GM19023 (cell line): ENCODE data around the gene UBTF.

ENCODE experiments used
- ATAC-seq: cut with Tn5 transposase; IDR thresholded peaks from one replicate; pipeline ENCODE4 v1.9.1; 2021; ENCODE audit warnings: mild to moderate bottlenecking, moderate library complexity; ENCODE audit not compliant: unreplicated experiment

Gene UBTF

DNA sequence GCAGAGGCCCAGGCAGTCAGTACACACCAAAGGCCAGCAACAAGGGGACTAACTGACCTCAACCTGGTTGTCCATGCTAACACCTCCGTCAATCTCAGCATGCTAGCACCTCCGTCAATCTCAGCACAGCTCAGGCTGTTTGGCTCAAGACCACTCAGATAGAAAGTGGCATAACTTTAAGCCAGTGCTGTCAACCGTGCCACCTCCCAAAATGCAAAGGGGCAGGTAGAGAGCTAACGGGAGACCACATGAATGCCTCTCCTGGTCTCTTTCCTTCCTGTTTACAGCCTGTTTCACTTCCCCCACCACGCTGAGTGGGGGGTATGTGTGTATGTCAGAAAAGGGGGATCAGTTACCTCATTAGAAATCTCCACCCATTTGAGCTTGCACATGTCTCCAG lies 3.3 kb downstream of the UBTF start:
- ATAC-seq, result no peak

DNA sequence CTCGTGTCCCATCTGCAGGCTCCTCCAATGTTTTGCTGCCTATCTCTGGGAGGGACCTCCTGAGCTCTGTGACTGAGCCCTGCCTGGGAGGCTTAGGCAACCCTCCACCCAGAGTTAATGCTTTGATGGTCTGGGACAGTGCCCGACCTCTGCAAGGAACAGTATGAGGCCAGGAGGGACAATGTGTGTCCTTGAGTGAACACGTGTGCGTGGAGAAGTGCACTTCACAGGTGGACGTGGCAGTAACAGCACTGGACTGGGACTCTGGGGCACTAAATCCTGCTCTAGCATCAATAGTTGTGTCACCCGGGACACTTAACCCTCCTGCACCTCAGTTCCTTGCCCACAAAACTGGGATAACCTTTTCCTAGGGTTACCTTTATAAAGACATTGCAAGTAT lies 4.6 kb downstream of the UBTF start:
- no peak for ATAC-seq

DNA sequence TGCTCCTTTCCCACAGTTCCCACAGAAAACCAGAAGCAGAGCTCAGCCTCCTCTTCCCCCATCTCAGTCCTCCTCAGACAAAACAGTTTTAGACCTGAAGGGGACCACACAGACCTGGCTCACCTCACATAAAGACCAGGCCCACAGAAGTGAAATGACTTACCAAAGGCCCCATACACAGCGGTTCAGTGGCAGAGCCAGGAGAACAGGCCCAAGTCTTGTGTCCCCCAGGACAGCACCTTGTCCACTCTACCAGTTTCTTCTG lies 5.3 kb downstream of the UBTF start:
- ATAC-seq, result no peak

DNA sequence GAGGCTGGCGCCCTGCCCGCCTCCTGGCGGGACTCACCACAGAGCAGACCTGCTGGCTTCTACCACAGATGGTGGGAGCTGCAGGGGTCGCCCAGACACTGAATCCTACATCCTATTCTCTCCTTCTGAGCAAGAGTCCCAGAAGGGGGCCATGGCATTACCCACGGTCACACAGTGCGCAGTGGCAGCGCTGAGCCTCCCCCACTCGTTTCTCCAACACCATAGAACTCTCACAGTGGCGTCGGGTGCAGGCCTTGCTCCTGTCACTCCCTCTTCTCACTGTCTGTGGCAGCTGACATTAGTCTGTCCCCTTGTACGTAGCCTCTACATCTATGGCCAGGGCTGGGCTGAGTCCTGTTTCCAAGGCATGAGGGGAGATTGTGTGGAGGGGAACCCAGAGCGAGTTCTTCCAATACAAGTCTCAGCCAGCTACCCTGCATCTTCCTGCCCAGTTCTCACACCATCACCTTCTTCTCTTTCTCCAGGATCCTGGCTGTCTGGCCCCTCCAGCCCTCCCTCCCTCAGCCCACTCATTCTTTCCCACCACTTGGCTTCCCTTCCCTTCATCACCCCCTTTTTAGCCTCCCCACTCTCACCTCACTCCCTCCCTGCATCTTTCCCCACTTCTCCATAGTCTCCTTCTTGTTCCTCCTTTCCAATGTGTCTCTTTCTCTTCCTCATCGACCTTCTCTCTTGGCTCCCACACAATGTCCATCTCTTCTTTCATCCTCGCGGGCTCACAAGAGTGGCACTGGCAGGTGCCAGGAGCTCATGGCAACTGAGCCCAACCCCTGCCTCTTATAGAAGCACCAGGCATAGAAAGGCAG lies 5.9 kb downstream of the UBTF start:
- ATAC-seq, result no peak

DNA sequence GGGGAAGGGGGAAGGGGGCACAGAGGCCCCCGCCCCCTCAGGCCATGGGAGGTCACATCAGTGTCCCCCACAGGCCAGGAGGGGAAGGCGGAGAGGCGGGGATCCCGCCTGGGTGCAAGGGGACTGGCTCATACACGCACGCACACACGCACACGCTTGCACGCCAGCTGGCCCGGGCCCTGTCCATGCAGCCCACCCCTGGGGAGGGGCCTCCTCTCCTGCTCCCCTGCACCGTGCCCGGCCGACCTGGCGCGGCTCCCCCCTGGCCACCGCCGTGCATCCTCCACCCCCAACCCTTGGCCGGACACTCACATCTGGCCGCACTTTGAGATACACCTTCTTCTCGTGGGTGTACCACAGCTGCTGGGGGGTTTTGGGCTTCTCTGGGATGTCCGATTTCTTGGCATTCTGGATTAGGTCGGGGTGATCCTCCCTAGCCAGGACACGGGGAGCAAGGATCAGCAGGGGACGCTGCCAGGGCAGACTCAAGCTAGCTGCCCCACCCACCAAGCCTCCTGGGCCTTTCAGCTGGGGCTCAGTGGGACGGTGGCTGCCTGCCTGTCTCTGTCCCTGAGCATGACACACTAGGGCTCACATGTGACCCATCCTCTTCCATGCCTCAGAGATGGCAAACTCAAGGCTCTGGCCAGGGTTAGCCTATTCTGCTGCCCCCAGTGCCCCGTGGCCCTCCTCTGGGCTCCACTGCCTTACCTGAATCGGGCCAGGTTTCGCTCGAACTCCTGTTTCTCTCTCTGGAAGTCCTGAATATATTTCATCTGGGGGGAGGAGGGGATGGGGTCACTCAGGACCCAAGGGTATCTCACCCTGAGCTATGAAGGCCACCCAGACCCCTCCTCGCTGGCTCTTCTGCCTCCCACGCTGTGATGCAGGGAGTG lies 6.7 kb downstream of the UBTF start:
- ATAC-seq, result no peak

DNA sequence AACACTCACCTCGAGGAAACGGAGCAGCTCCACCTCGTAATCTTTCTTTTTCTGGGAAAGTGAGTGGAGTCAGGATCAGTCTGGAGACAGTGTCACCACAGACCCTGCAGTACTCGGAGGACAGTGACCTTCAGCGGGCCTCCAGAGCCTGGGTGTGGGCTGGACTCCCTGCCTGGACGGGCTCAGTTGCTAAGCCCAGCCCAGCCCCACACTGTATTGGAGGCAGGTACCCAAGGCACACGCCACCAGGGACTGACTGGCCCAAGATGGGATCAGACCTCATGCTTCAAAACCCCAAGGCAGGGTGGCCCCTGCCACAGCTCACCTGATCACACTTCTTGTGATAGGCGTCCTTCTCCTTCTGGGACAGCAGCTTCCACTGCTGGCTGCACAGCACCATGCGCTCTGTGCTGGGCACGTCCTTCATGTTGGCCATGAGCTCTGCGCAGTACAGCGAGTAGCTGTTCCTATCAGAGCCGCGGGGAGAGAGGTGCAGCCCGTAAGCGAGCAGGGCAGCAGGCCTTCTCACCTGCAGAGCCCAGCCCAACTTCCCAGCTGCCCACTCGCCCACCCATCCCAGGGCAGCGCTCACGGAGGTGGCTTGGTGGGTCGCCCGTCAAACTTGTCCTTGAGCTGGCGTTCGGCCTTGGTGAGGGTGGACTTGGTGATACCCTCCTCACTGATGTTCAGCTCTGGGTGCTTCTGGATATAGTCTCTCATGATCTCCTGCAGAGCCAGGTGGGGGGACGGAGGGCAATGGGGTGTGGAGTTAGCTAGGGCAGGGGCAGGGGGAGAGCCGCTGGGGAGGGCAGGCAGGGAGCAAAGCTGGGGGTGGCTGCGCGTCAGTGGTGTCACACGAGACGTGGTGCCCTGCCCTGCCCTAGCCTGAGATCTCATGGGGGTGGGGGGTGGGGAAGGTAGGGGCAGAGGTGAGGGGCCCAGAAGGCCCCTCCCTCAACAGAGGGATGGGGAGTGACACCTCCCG lies 7.9 kb downstream of the UBTF start:
- no peak for ATAC-seq

DNA sequence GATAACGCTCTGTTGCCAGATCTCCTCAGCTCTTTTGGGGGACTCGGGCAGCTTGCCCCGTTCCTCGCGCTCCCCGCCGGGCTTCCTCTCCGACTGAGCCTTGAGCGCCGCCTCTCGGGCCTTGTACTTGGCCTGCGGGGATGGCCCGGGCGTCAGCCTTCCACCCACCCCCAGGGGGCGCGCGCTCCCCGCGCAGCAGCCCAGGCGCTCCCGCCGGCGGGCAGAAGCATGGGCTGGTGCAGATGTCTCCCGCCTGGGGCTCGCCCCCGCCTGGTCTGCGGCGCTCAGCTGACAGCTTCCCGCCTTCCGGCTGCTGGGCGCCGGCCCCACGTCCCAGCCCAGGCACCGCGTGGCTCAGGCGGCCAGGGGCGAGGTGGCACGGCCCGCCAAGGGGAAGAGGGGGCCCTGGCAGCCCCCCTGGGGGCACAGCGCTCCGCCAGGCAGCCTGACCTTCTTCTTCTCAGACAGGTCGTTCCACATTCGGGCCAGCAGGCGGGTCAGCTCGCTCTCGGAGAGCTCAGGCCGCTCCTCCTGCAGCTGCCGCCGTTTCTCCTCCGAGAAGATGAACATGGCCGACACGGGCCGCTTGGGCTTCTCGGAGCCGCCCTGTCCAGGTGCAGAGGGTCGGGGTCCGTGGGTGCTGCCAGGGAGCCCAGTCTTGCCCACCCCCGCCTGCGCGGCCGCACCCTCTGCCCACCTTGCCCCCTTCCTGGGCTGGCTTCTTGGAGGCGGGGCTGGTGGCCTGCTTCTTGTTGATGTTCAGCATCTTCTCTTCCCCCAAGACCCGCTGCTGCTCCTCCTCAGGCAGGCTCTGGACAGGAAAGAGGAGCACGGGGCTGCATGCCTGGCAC lies 8.9 kb downstream of the UBTF start:
- peak; percentile 79 for ATAC-seq

DNA sequence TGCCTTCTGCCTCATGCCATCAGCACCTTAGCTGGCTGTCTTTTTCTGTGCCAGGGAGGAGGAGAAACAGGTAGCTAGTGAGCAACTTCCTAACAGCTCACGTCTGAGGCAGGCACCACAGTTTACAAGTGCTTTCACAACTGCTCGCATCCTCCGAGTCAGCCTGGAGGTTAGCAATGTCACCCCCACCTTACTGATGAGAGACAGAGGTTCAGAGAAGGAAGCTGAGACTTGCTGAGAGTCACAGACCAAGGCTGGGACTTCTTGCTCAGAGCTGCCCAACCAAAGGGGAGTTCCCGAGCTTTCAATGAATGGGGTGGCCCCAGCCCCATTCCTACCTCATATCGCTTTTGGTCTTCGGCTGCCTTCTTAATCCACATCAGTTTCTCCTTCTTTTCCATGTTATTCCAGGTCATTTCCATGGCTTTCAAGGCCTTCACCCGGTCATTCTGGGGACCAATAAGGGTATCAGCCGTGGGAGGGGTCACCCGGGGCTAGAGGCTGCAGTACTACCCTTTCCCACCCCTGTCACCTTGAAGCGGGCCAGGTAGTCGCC lies 9.6 kb downstream of the UBTF start:
- ATAC-seq, result no peak

DNA sequence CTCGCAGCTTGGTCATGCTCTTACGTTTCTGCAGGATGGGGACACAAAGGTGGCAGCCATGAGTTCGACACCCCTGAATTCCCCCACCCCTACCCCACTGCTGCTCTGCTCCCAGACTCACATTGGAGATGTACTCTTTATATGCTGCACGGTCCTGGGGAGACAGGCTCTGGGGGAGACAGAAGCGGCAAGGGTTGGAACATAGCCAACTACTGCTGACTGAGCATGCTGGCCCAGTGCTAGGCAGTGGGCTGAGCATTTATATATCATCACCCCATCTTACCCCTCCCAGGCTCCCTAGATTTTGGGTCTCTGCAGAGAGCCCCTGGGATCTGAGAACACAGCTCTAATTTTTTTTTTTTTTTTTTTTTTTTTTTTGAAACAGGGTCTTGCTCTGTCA lies 11.7 kb downstream of the UBTF start:
- ATAC-seq, result no peak

DNA sequence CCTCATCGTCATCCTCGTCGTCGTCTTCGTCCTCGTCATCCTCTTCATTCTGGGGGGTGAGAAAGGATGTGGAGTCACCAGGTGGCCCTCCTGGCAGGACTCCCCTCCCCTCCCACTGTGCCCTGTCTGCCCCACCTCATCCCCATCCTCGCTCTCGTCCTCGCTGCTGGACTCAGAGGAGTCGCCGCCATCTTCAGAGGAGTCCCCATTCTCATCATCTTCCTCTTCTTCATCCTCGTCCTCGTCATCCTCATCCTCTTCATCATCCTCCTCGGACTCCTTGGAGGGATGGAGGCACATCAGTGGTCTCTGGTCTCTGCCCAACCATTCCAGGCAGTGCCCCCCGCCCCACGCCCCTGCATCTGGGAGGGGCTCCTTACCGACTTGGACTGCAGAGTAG lies 12.2 kb downstream of the UBTF start:
- ATAC-seq, result no peak

DNA sequence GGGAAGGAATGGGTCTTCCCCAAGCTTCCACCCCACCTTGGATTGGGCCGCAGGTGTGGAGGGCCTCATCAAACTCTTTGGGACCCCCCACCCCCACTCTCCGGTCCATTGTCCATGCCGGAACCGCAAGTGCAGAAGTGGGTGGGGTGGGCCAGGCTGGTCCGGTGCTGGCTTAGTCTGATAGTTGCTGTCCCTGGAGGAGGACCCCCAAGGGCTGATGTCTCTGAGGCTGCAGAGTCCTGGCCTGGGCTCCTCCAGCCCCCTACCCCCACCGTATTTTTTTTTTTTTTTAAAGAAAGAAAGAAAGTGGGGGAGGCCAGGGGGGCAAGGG lies 12.7 kb downstream of the UBTF start:
- ATAC-seq, result no peak

DNA sequence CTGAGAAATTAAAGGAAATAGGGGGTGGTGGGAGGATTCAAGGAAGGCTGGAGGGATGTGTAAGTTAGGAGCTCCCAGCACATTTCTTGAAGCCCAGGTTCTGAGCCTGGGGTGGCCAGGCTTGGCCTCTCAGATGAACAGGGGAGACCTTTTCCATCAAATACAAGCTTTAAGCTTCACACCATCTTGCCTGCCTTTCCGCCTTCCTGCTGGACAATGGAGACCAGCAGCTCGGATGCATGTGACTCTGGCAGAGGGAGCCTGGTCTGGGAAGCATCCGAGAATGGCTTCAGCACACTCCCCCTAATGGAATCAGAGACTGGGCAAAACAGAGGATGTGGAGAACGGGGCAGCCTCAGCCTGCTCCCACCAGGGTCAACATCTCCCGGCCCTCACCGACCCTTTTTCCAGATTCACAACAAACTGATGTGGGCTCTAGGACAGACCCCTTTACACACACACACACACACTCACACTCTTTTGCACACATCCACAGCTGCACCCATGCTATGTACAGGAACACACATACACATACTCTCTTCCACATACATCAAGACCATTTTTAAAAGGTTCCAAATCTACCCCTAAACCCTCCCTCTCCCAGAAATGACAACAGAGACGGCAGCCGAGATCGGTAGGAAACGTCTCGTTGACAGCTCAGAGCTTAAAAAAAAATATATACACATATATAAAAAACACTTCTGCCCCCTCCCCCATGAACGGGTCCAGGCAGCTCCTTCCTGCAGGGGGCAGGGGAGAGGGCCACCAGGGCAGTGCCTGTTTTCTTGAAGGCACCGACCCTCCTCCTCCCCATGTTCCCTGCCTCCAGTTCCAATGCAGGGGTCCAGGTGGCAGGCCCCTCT lies 13.3 kb downstream of the UBTF start:
- no peak for ATAC-seq

DNA sequence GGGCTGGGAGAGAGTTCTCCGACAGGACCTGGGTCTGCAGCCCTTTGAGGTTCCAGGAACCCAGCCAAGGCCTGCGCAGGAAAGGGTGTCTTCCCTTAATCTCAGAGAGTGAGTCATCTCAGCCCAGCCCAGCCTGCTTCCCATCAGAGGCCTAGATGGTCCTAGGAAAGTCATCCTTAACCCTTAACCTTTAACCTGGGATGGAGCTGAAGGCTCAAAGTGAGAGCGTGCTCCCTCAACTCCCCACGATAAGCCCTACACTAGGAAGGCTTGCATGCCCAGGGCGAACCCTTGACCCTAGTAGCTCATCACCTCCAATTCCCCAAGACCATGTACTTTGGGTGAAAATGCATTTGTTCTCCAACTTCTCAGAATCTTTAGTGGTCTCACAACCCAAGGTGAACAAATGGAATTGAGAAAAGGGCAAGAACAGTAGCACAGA lies 15.0 kb downstream of the UBTF start:
- ATAC-seq, result no peak

DNA sequence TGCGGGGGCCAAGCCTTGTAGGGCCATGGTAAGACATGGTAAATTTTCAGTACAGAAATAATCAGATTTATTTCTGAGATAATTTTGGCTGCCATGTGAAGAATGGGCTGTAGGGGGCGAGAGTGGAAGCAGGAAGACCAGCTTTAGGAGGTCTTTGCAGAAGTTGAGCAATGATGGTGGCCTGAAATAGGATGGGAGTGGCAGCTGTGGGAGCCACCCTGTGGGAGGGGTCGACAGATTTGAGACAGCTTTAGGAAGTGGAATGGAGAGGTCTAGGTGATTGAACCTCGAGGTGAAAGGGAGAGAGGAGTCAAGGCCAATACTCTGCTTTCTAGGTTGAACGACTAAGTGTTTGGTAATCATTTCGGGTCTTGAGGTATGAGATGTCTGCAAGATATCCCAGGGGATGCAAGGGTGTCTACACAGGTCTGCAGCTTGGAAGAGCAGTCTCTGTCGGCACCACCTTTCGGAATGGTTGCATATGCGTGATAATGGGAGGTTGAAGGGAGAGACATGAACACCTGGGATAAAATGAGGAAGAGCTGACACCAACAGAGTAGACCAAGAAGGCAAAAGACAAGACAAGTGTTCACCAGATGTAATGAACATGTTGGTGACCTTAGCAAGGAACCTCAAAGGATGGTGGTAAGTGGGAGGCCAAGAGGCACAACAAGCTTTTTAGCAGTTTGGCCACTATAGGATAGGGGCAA lies 15.6 kb downstream of the UBTF start:
- ATAC-seq, result no peak

DNA sequence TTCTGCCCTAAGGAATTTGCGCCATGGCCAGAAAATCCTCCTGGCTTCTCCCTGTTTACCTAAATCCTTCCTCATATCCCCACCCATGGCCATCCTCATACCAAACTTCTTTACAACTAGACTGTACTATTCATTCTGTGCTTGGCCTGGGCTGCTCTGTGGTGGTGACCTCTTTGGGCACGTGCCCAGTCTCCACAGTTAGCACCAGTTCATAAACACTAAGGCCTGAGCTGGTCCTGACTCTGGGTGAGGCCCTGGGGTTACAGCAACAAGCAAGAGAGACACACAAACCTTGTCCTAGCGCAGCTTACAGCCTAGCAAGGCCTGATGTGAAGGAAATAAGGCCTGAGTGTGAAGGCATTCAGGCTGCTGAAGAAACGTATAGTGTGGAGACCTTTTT lies 16.7 kb downstream of the UBTF start:
- no peak for ATAC-seq

DNA sequence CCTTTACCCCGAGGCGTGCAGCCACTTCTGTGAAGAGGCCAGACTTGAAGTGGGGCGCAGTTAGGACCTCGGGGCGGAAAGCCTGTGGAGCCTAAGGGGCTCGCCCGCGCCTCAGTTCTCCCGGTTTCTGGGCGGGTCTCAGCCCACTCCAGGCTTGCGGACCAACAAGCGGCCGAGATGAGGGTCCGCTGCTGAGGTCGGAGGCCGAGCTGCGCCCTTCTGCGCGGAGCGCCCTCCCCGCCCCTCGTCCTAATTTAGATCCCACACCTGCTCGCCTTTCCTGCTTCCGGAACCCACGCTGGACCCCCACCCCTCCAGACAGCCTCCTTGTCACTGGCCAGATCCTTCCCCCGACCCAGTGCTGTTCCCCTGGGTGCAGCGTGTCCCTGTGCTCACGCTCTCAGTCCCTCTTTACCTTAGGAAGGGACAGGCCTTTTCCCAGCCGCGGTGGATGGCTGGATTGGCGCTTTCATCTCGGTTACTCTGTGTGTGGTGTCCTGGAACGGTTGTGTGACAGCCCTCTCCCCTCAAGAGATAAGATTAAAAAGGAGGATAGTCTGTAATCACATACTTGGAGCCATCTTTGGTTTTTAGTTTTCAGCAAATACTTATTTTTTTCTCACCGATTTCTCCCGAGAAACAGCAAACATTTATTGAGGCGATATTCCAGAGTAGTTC lies 18.9 kb downstream of the UBTF start:
- ATAC-seq, result peak; percentile 11

DNA sequence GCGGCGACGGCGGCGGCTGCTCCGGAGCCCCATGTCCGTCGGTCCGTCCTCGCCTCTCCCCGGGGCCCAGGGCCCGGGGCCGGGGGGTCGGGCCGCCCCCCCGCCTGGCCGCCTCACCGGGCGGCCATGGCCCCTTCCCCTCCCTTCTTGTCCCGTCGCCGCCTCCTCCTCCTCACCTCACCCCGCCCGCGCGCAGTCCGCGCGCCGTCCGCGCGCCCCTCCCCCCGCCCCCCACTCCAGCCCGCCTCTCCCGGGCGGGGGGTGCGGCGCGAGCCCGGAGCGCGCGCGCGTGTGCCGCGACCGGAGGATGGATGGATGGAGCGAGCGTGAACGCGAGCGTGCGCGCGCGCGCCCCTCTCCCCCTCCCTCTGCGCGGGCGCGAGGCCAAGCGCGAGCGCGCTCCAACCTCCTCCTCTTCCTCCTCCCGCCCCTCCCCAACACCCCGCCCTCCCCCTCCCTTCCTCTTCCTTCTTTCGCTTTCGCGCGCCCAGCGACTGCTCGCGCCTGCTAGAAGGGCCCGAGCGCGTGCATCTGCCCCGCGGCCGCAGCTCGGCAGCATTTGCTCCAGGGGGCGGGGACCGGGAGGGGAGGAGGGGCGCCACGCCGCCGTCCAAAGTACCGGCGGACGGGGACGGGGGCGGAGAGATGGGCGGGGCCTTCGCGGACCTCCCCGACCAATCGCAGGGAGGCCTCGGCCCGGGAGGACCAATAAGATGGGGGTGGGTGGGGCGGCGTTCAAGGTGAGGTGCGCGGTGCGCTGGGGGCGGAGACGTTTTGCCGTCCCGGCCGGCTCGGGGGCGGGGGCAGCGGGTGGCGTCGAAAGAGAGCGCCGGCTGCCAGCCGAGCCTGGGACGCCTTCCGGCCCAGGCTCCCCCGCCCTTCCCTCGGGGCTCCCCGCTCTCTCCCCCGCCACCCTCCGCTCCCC lies 19.7 kb downstream of the UBTF start, which contains the start of gene ATXN7L3:
TSS of gene ATXN7L3 (minus strand) at position 332 of the 925 bp plus-strand sequence. CDS start 1,814 bp downstream, outside the sequence.
- ATAC-seq, result peak; percentile 61
